IPS-18a (cell line): ENCODE measurements around the gene BTG4.

Experiments
- H3K27ac ChIP-seq: one replicate; pipeline ENCODE4 v1.5.1; 2013; ENCODE audit warnings: low read length
- H3K27me3 ChIP-seq: one replicate; pipeline ENCODE4 v1.6.1; 2013; ENCODE audit warnings: mild to moderate bottlenecking, low read length; ENCODE audit not compliant: control insufficient read depth, insufficient read depth
- H3K36me3 ChIP-seq: one replicate; pipeline ENCODE4 v1.6.1; 2013; ENCODE audit warnings: low read depth, low read length; ENCODE audit not compliant: control insufficient read depth
- H3K4me1 ChIP-seq: one replicate; pipeline ENCODE4 v1.6.1; 2013; ENCODE audit warnings: low read depth, low read length; ENCODE audit not compliant: control insufficient read depth
- H3K4me3 ChIP-seq: one replicate; pipeline ENCODE4 v1.5.1; 2013; ENCODE audit warnings: low read length
- H3K9ac ChIP-seq: one replicate; pipeline ENCODE4 v1.6.1; 2013; ENCODE audit warnings: mild to moderate bottlenecking, low read length, moderate library complexity
- H3K9me3 ChIP-seq: one replicate; pipeline ENCODE4 v1.6.1; 2013; ENCODE audit warnings: low read depth, low read length; ENCODE audit not compliant: control insufficient read depth

BTG4 gene

DNA sequence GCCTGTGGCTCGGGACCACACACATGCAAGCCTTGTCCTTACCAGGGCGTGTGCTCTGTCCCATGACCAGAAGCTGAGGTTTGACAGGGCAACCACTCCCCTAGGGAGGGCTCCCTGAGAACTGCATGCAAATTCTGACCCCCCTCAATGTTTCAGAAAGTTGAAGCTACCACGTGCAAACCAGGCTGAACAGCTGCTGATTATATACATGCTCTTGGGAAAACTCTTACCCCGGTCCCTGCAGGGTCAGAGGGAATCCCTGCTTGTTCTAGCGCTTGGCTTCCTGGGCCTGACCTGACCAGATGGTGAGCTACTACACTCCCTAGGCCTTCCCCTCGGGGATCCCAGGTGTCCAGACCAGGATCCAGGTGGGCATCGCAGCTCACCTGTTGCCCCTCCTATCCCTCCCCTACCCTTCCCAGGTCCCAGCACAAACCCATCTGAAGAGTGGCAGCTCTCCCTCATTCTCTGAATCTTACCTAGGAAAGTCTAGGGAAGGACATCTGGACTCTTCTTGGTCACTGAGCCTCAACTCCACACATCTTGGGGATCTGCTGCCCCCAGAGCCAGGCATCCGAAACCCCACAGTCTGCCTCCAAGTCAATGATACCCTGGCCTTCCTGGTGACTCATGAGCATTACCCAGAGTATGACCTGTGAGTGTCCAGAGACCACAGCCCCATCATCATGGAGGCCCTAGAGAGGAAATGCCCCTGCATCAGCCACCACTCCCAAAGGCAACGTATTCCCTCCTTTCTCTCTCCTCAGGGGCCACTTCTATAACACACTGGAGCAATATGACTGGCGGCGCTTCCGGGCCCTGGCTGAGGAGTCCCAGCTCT, 61.5 kb downstream of the BTG4 start:
- H3K27ac ChIP-seq = no peak overlapping the region
- no peaks in the 10 kb centered on the region for H3K9me3 ChIP-seq
- no peaks in the 10 kb centered on the region for H3K4me1 ChIP-seq
- no peak overlapping the region for H3K4me3 ChIP-seq
- no peak overlapping the region for H3K9ac ChIP-seq
- no peaks in the 10 kb centered on the region for H3K27me3 ChIP-seq
- no peaks in the 10 kb centered on the region for H3K36me3 ChIP-seq

DNA sequence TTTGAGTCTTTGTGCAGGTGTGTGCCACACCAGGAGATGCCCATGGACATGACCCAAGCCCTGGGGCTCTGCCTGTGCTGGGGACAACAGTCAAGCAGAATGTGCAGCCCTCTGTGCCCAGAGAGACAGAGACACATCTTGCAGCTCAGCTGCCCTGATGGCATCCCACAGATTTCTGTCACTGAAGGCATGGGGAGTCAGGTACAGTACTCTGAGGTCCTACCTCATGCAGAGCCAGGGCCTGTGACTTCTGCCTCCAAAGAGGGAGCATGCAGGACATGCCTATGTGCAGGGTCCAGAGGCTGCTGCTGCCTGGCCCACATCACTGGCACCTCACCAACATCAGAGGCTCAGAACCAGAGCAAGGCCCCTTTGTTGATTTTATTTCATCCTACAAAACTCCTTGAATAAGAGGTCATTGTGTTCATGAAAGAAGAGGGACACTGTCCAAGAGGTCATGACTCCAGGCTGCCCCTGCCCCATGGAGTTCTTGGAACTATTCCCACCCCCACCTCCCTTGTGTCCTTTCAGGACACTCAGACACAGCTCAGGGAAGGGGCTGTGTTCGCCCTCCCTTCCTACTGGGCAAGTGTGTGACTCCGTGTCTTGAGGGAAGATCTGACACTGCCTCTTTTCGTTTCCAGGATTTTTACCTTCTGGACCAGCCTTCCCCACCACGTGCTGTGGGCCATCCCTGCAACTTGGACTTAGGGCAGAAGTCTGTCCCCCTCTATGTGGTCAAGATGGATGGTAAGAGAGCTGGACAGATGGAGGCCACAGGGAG, 62.3 kb downstream of the BTG4 start:
- H3K27me3 ChIP-seq = no peaks in the 10 kb centered on the region
- no peak overlapping the region for H3K9ac ChIP-seq
- no peak overlapping the region for H3K27ac ChIP-seq
- H3K4me1 ChIP-seq = no peaks in the 10 kb centered on the region
- no peaks in the 10 kb centered on the region for H3K9me3 ChIP-seq
- no peaks in the 10 kb centered on the region for H3K36me3 ChIP-seq
- no peak overlapping the region for H3K4me3 ChIP-seq

DNA sequence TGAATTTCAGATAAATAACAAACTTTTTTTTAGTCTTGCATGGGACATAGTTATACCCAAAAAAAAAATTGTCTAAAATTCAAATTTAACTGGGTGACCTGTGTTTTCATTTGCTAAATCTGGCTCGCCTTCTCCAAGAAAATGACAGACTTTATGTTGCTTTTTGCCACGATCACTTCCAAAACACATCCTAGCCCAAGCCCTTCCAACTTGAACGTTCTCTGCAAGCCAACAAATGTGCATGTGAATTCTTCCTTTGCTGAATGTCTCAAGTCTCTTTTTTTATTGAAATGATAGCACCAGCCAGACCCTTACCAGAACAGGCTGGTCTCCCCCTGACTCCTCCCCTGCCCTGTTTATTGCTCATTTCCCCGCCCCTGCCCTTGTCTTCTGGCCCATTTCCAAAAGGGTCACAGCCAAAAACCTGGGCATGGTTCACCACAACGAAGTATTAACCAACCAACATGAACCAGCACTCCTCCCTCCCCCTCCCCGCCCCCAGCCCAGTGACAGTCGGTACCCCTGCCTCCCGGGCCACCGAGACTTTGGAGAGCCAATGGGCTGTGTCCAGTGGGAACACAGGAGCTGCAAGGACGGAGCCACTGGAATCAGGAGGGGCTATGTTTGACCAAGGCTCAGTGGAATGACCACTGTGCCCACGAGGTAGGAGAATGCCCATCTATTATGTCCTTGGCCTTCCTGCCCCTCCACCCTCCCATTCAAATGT, 63.2 kb downstream of the BTG4 start:
- Histone ChIP-seq H3K9ac (no peak overlapping the region), H3K36me3 (no peaks in the 10 kb centered on the region), H3K9me3 (no peaks in the 10 kb centered on the region), H3K4me1 (no peaks in the 10 kb centered on the region), H3K27ac (no peak overlapping the region), H3K27me3 (no peaks in the 10 kb centered on the region), H3K4me3 (no peak overlapping the region)

DNA sequence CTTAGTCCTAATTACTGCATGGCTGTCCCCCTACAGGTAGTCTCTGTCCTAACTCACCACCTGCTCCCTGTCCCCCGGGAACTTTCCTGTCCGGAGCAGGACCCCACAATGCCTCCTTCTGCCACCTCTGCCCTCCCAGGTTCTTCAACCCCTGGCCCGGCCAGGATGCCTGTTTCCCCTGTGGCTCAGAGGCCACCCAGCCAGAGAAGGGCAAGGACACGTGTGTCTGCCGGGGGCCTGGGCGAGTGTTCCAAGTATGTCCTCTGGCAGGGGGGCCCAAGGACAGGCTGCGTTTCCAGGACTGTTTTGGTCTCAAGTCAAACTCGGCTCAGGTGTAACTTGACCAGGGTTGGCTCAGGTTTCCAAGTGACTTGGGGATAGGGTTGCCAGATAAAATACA, 63.8 kb downstream of the BTG4 start:
- Histone ChIP-seq H3K27ac (no peak overlapping the region), H3K9ac (no peak overlapping the region), H3K27me3 (no peaks in the 10 kb centered on the region), H3K36me3 (no peaks in the 10 kb centered on the region), H3K9me3 (no peaks in the 10 kb centered on the region), H3K4me1 (no peaks in the 10 kb centered on the region), H3K4me3 (no peak overlapping the region)

DNA sequence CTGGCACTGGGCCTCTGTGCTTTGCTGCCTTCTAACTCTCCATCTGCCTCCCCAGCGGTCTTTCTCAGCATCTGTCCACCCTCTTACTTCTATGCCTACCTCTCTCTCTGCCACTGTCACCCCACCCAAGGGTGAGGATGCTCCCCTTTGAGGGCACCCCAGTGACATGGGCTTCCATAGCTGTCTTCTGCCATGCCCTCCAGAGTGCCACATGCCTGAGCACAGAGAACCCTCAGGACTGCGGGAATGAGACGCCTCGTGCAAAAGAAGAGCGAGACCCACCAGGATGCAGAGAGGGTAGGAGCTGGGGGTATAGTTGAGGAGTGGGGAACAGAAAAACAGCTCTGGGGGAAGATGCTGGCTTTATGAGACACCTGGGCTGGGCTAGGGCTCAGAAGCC, 64.3 kb downstream of the BTG4 start:
- H3K4me1 ChIP-seq = no peaks in the 10 kb centered on the region
- no peak overlapping the region for H3K27ac ChIP-seq
- H3K9ac ChIP-seq = no peak overlapping the region
- H3K36me3 ChIP-seq = no peaks in the 10 kb centered on the region
- no peaks in the 10 kb centered on the region for H3K9me3 ChIP-seq
- no peak overlapping the region for H3K4me3 ChIP-seq
- no peaks in the 10 kb centered on the region for H3K27me3 ChIP-seq

DNA sequence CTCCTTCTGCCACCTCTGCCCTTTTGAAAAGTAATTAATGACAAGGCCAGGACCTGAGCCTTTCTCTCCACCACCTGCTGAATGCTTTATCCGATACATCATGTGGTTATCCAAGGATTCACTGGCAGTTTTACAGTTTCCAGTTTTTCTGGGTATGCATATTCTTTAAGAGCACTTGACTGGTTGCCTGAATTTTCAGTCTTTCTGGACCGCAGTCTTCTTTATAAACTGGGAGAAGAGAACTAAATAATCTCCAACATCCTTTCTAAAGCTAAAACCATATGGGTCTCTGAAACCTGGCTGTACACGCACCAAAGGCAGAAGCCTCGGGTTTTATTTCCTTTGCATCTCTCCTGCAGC, 65.1 kb downstream of the BTG4 start:
- Histone ChIP-seq H3K27me3 (no peaks in the 10 kb centered on the region), H3K4me3 (no peak overlapping the region), H3K9ac (no peak overlapping the region), H3K27ac (no peak overlapping the region), H3K9me3 (no peaks in the 10 kb centered on the region), H3K36me3 (no peaks in the 10 kb centered on the region), H3K4me1 (no peaks in the 10 kb centered on the region)

DNA sequence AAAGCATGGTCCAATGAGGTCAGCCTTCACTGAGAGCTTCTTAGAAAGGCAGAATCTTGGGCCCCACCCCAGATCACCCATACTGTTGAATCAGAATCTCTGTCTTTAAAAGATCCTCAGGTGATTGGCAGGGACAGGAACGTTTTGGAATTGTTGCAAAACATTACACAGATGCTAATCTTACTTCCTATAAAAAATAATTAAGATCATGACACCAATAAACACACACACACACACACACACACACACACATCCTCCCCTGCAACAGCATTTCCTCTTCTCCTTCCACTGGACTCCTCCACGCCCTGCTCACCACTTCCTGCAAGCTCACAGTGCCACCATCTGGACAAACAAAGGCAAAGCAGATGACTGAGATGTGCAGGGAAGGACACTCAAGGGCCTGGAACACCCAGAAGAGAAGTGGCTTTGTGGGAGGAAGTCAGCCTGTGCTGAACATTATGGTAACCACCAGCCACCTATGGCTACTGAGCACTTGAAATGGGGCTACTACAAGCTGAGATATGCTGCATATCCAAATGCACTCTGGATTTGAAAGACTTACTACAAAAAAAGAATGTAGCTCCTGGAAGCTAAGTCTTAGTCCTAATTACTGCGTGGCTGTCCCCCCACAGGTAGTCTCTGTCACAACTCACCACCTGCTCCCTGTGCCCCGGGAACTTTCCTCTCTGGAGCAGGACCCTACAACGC, 65.6 kb downstream of the BTG4 start:
- H3K27ac ChIP-seq = no peak overlapping the region
- H3K4me3 ChIP-seq = no peak overlapping the region
- no peaks in the 10 kb centered on the region for H3K4me1 ChIP-seq
- H3K9ac ChIP-seq = no peak overlapping the region
- H3K36me3 ChIP-seq = no peaks in the 10 kb centered on the region
- H3K9me3 ChIP-seq = no peaks in the 10 kb centered on the region
- no peaks in the 10 kb centered on the region for H3K27me3 ChIP-seq

DNA sequence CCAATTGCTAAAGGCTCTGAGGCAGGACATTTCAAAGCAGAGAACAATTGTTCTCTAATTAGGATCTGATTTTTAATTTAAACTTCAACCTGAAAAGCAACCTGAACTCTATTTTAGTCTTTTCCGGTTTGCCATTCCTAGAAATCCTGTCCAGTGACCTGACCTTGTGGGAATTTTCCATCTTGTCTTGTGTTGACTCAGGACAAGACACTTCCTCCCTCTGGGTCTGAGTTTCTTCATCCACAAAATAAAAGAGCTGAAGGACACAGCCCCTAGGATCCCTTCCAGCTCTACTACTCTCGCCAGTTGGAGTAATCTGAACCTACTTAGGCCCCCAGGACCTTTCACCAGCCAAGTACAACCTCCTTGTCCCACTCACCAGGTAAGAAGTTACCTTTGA, 66.6 kb downstream of the BTG4 start:
- Histone ChIP-seq H3K9ac (no peak overlapping the region), H3K27ac (no peak overlapping the region), H3K4me1 (no peaks in the 10 kb centered on the region), H3K27me3 (no peaks in the 10 kb centered on the region), H3K9me3 (no peaks in the 10 kb centered on the region), H3K4me3 (no peak overlapping the region), H3K36me3 (no peaks in the 10 kb centered on the region)
